B cell (primary cell): ENCODE results near the gene CPN1. TPM values are rescaled to one million over a fixed set of nuclear protein-coding genes. Genes with fewer than 3 reads are reported as not detected.

ENCODE experiments used
- ATAC-seq: fragments of 200-7000 bp; cut with Tn5 transposase; one replicate; pipeline ENCODE4 v1.10.0; 2021; ENCODE audit warnings: low read depth, mild to moderate bottlenecking, moderate number of reproducible peaks, moderate library complexity
- CTCF ChIA-PET: fragments of 350-600 bp; sonication (Branson Sonifier 250); formaldehyde crosslinking; loops from one replicate; lab custom pipeline; 2021; ENCODE audit warnings: antibody characterized with exemption, inconsistent platforms; lab: Charles Lee
- POLR2A ChIA-PET: fragments of 350-600 bp; sonication (Branson Sonifier 250); formaldehyde crosslinking; loops from one replicate; lab custom pipeline; 2021; ENCODE audit warnings: antibody characterized with exemption; lab: Charles Lee
- DNase-seq: peaks from one replicate; pipeline ENCODE4 v3.0.0; 2013
- H2AFZ ChIP-seq: 2 replicates; pipeline ENCODE4 v1.6.1; 2012; ENCODE audit warnings: mild to moderate bottlenecking, low read depth, low read length; ENCODE audit not compliant: insufficient read depth, poor library complexity, severe bottlenecking
- H3K27ac ChIP-seq, 2 donors: 1 replicate in 1 of 2; 2 replicates in 1 of 2; pipeline ENCODE4 v1.5.1; 2012 to 2013; ENCODE audit warnings: low read length in 2 of 2, mild to moderate bottlenecking in 2 of 2, moderate library complexity in 1 of 2
- H3K27me3 ChIP-seq, 4 experiments: fragments of 200-600 bp in 1 of 4; sonication (generic) in 1 of 4; replicated peaks in 1 of 4; 1 replicate in 2 of 4; 2 replicates in 2 of 4; pipeline versions ENCODE4 v1.6.1 to v1.7.0; 2013 to 2016; ENCODE audit warnings: low read length in 3 of 4, mild to moderate bottlenecking in 2 of 4, mixed read lengths in 1 of 4, moderate library complexity in 1 of 4; ENCODE audit not compliant: insufficient read depth in 4 of 4, control insufficient read depth in 3 of 4; ENCODE audit errors: control extremely low read depth in 1 of 4
- H3K36me3 ChIP-seq, 2 experiments: replicated peaks in 1 of 2; 1 replicate in 1 of 2; 2 replicates in 1 of 2; pipeline versions ENCODE4 v1.6.1 to v1.7.1; 2013; ENCODE audit warnings: low read length in 1 of 2; ENCODE audit not compliant: insufficient read depth in 2 of 2, control insufficient read depth in 1 of 2; ENCODE audit errors: control extremely low read depth in 1 of 2, extremely low read depth in 1 of 2
- H3K4me1 ChIP-seq, 2 donors: fragments of 200-600 bp in 1 of 2; sonication (generic) in 1 of 2; 1 replicate in 1 of 2; 2 replicates in 1 of 2; pipeline versions ENCODE4 v1.5.1 to v1.6.1; 2013 to 2017; ENCODE audit warnings: low read length in 2 of 2; ENCODE audit not compliant: control insufficient read depth in 2 of 2, insufficient read depth in 2 of 2
- H3K4me2 ChIP-seq: replicated peaks from 2 replicates; pipeline ENCODE3; 2012; ENCODE audit warnings: mild to moderate bottlenecking, low read depth, low read length; ENCODE audit not compliant: poor library complexity, severe bottlenecking
- H3K4me3 ChIP-seq, 5 experiments: fragments of 200-600 bp in 1 of 5; sonication (generic) in 1 of 5; 1 replicate in 3 of 5; 2 replicates in 2 of 5; pipeline versions ENCODE4 v1.5.1 to v1.7.0; 2011 to 2016; ENCODE audit warnings: low read length in 4 of 5, mild to moderate bottlenecking in 4 of 5, low read depth in 2 of 5, control low read depth in 1 of 5, moderate library complexity in 1 of 5; ENCODE audit not compliant: insufficient read depth in 1 of 5; ENCODE audit errors: control extremely low read depth in 1 of 5, extremely low read depth in 1 of 5
- H3K79me2 ChIP-seq: fragments of 200-600 bp; sonication (generic); one replicate; pipeline ENCODE4 v1.6.0; 2016; ENCODE audit warnings: low read length; ENCODE audit not compliant: control insufficient read depth, insufficient read depth
- H3K9ac ChIP-seq: fragments of 200-600 bp; sonication (generic); 2 replicates; pipeline ENCODE4 v1.6.1; 2017; ENCODE audit warnings: mild to moderate bottlenecking, low read length, moderate library complexity
- H3K9me3 ChIP-seq, 3 donors: one replicate each; pipeline versions ENCODE4 v1.6.1 to v1.7.1; 2013; ENCODE audit warnings: low read length in 2 of 3; ENCODE audit not compliant: control insufficient read depth in 2 of 3, insufficient read depth in 1 of 3; ENCODE audit errors: control extremely low read depth in 1 of 3
- H4K20me1 ChIP-seq: 2 replicates; pipeline ENCODE4 v1.6.0; 2012; ENCODE audit warnings: mild to moderate bottlenecking, low read length; ENCODE audit not compliant: insufficient read depth, control insufficient read depth, poor library complexity, severe bottlenecking
- H3K27ac Mint-ChIP-seq: one replicate; pipeline ENCODE4 v1.8.0; 2021; ENCODE audit warnings: mixed read lengths
- H3K27me3 Mint-ChIP-seq: one replicate; pipeline ENCODE4 v1.8.0; 2021; ENCODE audit warnings: mixed read lengths
- H3K4me1 Mint-ChIP-seq: one replicate; pipeline ENCODE4 v1.8.0; 2021; ENCODE audit warnings: mixed read lengths
- H3K4me3 Mint-ChIP-seq: one replicate; pipeline ENCODE4 v1.8.0; 2021; ENCODE audit warnings: mixed read lengths
- H3K9me3 Mint-ChIP-seq: one replicate; pipeline ENCODE4 v1.8.0; 2022; ENCODE audit warnings: mixed read lengths; ENCODE audit not compliant: insufficient read depth
- EZH2 ChIP-seq: IDR thresholded peaks from 2 replicates; pipeline ENCODE4 v1.6.1; 2012; ENCODE audit warnings: borderline replicate concordance, low read depth, mild to moderate bottlenecking, moderate library complexity, low read length; ENCODE audit not compliant: insufficient read depth, poor library complexity, severe bottlenecking
- WGBS: methylation state at CpG from one replicate; pipeline ENCODE4 v1.1.5; 2013; ENCODE audit warnings: missing lambda C conversion rate; ENCODE audit not compliant: insufficient coverage; 5-methylcytosine and 5-hydroxymethylcytosine counted together
- intact Hi-C: fragments of 100-400 bp; cut with micrococcal nuclease; formaldehyde crosslinking; loops from one replicate; pipeline ENCODE4 v1.10.0; 2022
- polyA plus RNA-seq: library from polyadenylated mRNA; depleted of rRNA; stranded (reverse); fragments of >200 nt; gene quantifications from 2 replicates; pipeline ENCODE4 v1.2.3, GENCODE V29; 2012
- total RNA-seq, 2 donors: library from RNA; stranded (reverse); fragments of 120-200 nt in 1 of 2; gene quantifications; 1 replicate in 1 of 2; 2 replicates in 1 of 2; pipeline versions ENCODE4 v1.2.3 to v1.2.4, GENCODE V29; 2013 to 2022
- TF ChIP-seq, protein P1 (sequence below): fragments of 200-600 bp; IDR thresholded peaks from one replicate; pipeline ENCODE4 v1.8.0; 2022; ENCODE audit warnings: antibody characterized with exemption, mild to moderate bottlenecking

Gene CPN1
- total and polyA plus RNA-seq, 2 donors (not counting 1 experiment from before 2014, with no cell fraction given) = not detected

- CTCF ChIA-PET = no interaction called here
- H3K9me3 ChIP-seq = no peaks in the 10 kb centered on the region
- H3K27me3 ChIP-seq = peaks cover 0 to 16% (median 4%) of the 10 kb centered on the region in 4 experiments
- H3K4me3 Mint-ChIP-seq = no peak overlapping the region
- peaks cover 41% of the 10 kb centered on the region for H3K27me3 Mint-ChIP-seq
- H3K36me3 ChIP-seq = no peaks in the 10 kb centered on the region
- no peak overlapping the region for H3K4me2 ChIP-seq
- no peaks in the 10 kb centered on the region for H3K9me3 Mint-ChIP-seq
- no peaks in the 10 kb centered on the region for H3K79me2 ChIP-seq
- intact Hi-C loops = no loop called here
- 100% methylated on average over 4 of the region's 5 CpGs for WGBS
- POLR2A ChIA-PET = no interaction called here
- H3K27ac Mint-ChIP-seq = no peak overlapping the region
- no peak overlapping the region for H3K4me3 ChIP-seq
- ATAC-seq (no peak), DNase-seq (no peak)
- no peaks in the 10 kb centered on the region for H3K4me1 ChIP-seq
- no peaks in the 10 kb centered on the region for H4K20me1 ChIP-seq
- no peak for TF ChIP-seq EZH2
- TF ChIP-seq, protein P1, sequence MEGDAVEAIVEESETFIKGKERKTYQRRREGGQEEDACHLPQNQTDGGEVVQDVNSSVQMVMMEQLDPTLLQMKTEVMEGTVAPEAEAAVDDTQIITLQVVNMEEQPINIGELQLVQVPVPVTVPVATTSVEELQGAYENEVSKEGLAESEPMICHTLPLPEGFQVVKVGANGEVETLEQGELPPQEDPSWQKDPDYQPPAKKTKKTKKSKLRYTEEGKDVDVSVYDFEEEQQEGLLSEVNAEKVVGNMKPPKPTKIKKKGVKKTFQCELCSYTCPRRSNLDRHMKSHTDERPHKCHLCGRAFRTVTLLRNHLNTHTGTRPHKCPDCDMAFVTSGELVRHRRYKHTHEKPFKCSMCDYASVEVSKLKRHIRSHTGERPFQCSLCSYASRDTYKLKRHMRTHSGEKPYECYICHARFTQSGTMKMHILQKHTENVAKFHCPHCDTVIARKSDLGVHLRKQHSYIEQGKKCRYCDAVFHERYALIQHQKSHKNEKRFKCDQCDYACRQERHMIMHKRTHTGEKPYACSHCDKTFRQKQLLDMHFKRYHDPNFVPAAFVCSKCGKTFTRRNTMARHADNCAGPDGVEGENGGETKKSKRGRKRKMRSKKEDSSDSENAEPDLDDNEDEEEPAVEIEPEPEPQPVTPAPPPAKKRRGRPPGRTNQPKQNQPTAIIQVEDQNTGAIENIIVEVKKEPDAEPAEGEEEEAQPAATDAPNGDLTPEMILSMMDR = no peak
- no peak overlapping the region for H2AFZ ChIP-seq
- H3K27ac ChIP-seq = no peak overlapping the region
- H3K9ac ChIP-seq = no peak overlapping the region
- H3K4me1 Mint-ChIP-seq = no peaks in the 10 kb centered on the region
Observed at GRCh38 chr10:100104300-100104699, 22.6 kb upstream of the CPN1 start.

GRCh38 chr10:100103581-100103980 is 21.9 kb upstream of the CPN1 start:
- H2AFZ ChIP-seq = no peak overlapping the region
- no peaks in the 10 kb centered on the region for H3K9me3 Mint-ChIP-seq
- H3K9ac ChIP-seq = no peak overlapping the region
- no peaks in the 10 kb centered on the region for H3K9me3 ChIP-seq
- H3K4me1 Mint-ChIP-seq = no peaks in the 10 kb centered on the region
- no peak for TF ChIP-seq EZH2
- TF ChIP-seq, protein P1 = no peak
- no peak overlapping the region for H3K4me3 ChIP-seq
- H3K4me3 Mint-ChIP-seq = no peak overlapping the region
- peaks cover 41% of the 10 kb centered on the region for H3K27me3 Mint-ChIP-seq
- DNase-seq (no peak), ATAC-seq (no peak)
- no peak overlapping the region for H3K27ac Mint-ChIP-seq
- H3K27me3 ChIP-seq = peaks cover 0 to 16% (median 4%) of the 10 kb centered on the region in 4 experiments
- CTCF ChIA-PET = no interaction called here
- no CpG with 5 or more reads among the region's 5 CpGs for WGBS
- H3K36me3 ChIP-seq = no peaks in the 10 kb centered on the region
- POLR2A ChIA-PET = no interaction called here
- H3K27ac ChIP-seq = no peak overlapping the region
- H3K4me2 ChIP-seq = no peak overlapping the region
- no peaks in the 10 kb centered on the region for H4K20me1 ChIP-seq
- H3K4me1 ChIP-seq = no peaks in the 10 kb centered on the region
- no peaks in the 10 kb centered on the region for H3K79me2 ChIP-seq
- intact Hi-C loops = no loop called here
